HG03558 (cell line): ENCODE measurements around the gene PLXNB3.
"Not testable (repeated sequence)": the region's sequence is repeated elsewhere in the genome, so short reads cannot be mapped to it uniquely, and the experiment has no call there.

Experiments
- ATAC-seq: cut with Tn5 transposase; IDR thresholded peaks from one replicate; pipeline ENCODE4 v1.9.1; 2021; ENCODE audit warnings: moderate number of reproducible peaks; ENCODE audit not compliant: unreplicated experiment; ENCODE audit errors: extremely low read depth

PLXNB3 gene

DNA sequence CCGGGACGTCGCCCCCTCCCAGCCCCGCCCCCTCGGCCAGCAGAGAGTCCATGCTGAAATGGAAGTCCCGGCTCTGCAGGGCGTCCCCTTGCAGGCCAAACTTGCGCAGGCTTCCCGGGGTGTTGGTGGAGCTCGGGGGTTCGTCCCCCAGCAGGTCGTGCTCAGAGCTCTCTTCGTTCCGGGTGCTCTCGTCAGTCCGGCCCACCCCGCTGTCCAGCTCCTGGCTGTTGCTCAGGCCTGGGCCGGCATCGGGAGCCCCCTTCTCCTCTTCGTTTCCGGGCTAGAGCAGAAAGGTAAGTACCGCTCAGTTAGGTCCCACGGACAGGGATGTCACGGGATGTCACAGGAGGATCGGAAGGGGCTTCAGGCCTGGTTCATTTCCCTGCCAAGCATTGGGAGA lies 40.6 kb downstream of the PLXNB3 start:
- ATAC-seq, result no peak

DNA sequence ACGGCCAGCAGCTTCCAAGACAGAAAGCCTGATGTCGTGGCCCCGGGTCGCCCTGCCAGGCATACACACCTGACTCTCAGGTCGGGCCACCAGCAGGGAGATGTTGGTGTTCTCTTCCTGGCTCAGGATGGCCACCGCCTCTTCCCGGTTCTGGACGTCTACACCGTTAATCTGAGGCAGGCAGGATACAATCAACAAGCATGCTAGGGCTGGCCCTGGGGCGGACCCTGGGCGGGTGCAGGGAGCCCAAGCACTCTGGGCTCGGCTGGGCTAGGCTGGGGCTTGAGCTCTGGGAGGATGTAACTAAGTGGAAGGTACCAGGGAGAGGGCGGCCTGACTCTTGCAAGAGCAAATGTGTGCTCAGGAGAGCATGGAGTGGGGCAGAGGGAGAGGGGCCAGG lies 41.4 kb downstream of the PLXNB3 start:
- ATAC-seq, result no peak

GRCh38 chrX:153806999-153807575 lies 43.0 kb downstream of the PLXNB3 start:
- ATAC-seq, result no peak

- ATAC-seq, result no peak
Observed at GRCh38 chrX:153807976-153808375, 43.9 kb downstream of the PLXNB3 start.

DNA sequence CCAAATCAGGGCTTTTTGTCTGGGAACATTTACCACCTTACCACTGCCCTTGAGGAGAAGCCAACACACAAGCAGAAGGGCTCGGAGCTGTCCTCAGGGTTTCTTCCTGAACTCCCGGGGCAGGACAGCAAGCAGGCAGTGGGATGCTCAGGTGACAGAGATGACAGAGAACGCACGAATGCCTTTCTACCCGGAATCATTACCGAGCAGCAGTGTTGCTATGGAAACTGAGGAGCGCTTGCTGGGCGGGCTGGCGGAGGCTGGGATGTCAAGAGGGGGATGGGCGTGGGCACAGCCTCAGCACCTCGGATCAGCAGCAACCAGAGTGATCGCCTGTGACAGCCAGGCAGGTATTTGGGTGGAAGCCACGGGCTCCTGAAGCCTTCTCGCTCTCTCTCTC lies 48.2 kb downstream of the PLXNB3 start:
- no peak for ATAC-seq

GRCh38 chrX:153813161-153813560 lies 49.1 kb downstream of the PLXNB3 start:
- ATAC-seq, result no peak

GRCh38 chrX:153814591-153815315 lies 50.7 kb downstream of the PLXNB3 start:
- ATAC-seq, result no peak

DNA sequence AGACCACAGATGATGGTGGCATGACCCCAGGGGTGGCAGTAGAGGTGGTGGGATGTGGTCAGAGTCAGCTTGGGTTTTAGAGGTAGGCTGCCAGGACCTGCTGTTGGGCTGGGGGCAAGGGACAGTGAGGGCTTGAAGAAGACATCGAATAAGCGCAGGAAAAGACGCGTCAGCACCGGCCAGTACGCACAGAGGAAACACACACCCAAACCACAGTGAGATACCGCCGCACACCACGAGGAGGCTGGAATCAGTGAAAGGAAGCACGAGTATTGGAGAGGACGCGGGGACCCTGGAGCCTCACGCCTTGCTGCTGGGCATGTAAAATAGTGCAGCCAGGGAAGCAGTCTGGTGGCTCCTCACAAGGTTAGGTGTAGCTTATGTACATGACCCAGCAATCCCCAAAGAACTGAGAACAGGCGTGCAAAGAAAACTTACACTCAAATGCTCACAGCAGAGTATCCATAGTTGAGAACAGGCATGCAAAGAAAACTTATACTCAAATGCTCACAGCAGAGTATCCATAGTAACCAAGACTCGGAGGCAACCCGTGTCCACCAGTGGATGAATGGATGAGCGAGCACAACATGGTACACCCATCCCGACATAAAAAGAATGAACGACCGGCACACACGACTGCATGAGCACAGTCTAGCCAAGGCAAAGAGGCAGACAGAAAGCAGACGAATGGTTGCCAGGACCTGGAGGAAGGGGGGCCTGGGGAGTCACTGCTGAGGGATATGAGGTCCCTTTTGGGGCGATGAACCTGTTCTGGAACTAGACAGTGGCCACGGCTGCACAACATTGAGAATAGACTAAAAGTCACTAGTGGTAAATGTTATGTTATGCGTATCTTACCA lies 53.0 kb downstream of the PLXNB3 start:
- no peak for ATAC-seq

DNA sequence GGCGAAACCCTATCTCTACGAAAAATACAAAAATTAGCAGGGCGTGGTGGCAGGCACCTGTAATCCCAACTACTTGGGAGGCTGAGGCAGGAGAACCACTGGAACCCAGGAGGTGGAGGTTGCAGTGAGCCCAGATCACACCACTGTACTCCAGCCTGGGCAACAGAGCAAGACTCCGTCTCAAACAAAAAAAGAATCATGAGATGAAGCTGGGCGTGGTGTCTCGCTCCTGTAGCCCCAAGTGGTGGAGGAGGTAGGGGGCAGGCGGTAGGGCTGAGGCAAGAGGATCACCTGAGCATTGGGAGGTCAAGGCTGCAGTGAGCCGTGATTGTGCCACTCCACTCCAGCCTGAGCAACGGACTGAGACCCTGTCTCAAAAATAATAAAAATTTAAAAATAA lies 54.0 kb downstream of the PLXNB3 start:
- not testable (repeated sequence) for ATAC-seq

DNA sequence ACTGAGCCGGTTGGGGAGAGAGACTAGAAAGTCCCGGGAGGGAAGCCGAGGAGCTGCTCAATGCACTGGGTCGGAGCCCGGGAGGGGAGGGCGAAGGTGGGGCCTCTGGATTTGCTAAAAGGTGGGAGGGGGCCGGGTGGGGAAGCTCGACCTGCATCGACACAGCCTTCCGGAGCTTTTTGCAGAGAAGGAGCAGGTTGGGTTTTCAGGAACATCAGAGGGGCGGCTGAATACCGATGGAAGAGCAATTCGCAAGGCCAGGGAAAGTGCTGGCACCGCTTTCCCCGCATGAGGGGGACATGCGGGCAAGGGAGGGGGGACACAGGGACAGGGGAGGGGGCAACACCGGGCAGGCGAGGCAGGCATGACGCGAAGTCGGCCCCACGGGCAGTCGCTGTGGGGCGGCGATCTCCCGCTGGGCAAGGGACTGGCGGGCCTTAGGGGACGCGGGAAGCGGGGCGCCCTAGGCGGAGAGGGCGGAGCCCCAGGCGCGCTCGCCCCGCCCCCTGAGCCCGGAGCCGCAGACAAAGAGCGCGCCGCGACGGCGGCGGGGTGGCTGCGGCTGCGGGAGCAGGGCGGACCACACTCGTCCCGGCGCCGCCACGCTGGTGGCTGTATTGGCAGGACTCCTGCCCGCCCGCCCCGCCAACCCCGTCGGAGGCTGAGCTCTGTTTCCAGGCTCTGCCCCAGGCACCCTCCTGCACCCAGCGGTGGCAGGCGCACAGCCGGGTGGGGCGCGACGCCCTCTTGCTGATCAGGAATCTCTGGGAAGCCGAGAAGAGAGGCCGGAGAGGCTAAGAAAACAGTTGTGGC lies 54.7 kb downstream of the PLXNB3 start:
- ATAC-seq, result no peak

DNA sequence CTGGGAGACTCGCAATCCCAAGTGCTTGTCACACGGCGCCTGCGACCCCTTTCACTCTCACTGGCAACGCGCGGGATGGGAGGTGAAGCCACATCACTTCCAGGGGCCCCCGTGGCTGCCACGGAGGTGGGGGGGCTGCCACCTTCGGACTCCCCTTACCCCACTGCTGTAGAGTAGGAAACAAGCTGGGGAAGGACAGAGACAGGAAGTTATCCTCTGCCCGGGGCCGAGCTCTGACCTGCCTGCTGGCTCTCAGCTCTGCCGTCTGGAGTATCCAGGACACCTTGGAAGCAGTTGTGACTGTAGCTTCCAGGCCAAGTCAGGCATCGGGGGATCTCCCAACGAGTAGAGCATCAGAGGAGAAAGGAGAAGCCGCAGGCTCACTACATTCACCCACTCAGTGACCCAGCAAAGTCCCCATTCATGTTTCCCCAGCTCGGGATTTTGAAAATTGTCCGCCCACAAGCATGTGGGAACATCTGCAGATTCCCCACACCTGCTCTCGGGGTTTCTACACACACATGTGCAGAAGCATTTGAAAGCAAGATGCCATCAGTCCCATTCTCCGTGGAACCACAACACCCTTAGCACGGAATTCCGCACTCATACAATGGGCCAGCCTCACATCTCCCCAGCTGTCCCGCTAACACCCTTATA lies 55.5 kb downstream of the PLXNB3 start:
- no peak for ATAC-seq

DNA sequence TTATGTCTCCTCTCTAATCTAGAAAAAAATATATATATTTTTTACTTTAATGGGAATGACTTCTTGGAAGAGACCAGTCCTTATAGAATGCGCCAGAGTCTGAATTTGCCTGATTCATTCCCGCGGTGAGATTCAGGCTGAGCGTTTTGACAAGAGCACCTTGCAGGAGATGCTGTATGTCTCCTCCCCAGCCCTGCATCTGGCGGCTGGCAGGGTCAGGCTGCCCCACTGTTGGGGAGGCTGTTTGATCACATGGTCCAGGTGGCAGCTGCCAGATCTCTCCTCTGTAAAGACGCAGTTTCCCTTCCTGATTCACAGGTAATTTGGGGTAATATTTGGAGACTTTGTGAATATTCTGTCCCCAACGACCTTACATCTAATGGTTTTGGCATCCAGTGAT lies 56.6 kb downstream of the PLXNB3 start:
- no peak for ATAC-seq

DNA sequence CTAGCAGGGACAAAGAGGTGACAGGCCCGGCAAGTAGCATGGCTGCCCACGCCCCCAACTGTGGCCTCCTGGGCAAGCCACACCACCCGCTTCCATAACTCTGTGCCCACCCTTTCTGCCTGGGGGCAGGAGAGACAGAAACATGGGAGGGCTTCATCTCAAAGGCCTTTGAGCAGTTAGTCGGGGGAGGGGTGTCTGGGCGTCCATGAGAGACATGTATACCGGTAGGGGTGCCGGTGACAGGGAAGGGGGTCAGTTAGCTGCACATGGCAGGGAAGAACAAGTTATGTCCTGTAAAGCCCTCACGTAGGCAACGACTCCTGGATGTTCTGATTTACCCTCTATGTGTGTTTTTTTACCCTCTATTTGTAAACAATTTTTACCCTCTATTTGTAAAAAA lies 57.0 kb downstream of the PLXNB3 start:
- no peak for ATAC-seq

DNA sequence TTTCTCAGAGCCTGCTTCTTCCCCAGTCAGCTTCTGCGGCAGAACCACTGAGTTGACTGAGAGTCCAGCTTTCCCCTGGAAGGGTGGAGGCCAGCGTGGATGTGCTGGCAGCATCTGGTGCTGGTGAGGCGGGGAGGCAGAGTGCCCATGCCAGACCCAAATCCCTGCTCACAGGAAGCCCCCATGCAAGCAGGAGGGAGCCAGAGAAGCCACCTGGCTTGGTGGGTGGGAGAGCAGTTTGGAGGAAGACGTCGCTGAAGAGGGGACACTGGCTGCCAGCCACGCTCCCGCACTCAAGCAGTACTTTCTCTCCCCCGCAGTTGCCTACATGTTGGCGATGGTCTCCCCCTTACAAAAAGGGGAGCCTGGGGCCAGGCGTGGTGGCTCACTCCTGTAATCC lies 60.3 kb downstream of the PLXNB3 start:
- ATAC-seq, result no peak

- no peak for ATAC-seq
Observed at GRCh38 chrX:153825042-153825441, 61.0 kb downstream of the PLXNB3 start.
